Caco-2 (cell line): ENCODE results near the gene PCSK9. TPM values are rescaled to one million over a fixed set of nuclear protein-coding genes. Genes with fewer than 3 reads are reported as not detected.

Source experiments
- BruUV-seq: library from RNA; stranded (reverse); fragments of 400-500 nt; replicated peaks from 2 replicates; lab custom pipeline; 2021; lab: Mats Ljungman, UMichigan
- CTCF ChIA-PET: fragments of 300-600 bp; sonication (Branson Sonifier 250); formaldehyde crosslinking; loops from one replicate; lab custom pipeline; 2022; ENCODE audit warnings: antibody characterized with exemption; lab: Charles Lee
- POLR2A ChIA-PET: fragments of 300-600 bp; sonication (Branson Sonifier 250); formaldehyde crosslinking; loops from one replicate; lab custom pipeline; 2022; ENCODE audit warnings: antibody characterized with exemption; lab: Charles Lee
- DNase-seq, 2 experiments: peaks; one replicate each; pipeline versions ENCODE4 v3.0.0 to v3.0.0-alpha.2; 2020 to 2022
- H3K27me3 ChIP-seq: replicated peaks from 2 replicates; pipeline ENCODE4 v1.6.0; 2011; ENCODE audit warnings: low read length; ENCODE audit not compliant: control insufficient read depth, insufficient read depth
- H3K36me3 ChIP-seq: 2 replicates; pipeline ENCODE4 v1.5.1; 2011; ENCODE audit warnings: low read length; ENCODE audit not compliant: control insufficient read depth, insufficient read depth
- H3K4me1 ChIP-seq: fragments of 250-450 bp; sonication (Bioruptor Pico); 2 replicates; pipeline ENCODE4 v1.5.1; 2020; ENCODE audit warnings: mild to moderate bottlenecking
- H3K4me3 ChIP-seq: 2 replicates; pipeline ENCODE4 v1.5.1; 2011; ENCODE audit warnings: low read depth, mild to moderate bottlenecking, control low read depth, low read length
- H3K9me3 ChIP-seq: fragments of 250-450 bp; sonication (Bioruptor Pico); 2 replicates; pipeline ENCODE4 v1.5.1; 2020; ENCODE audit warnings: mild to moderate bottlenecking, moderate library complexity
- H3K27ac Mint-ChIP-seq: one replicate; pipeline ENCODE4 v1.8.0; 2022; ENCODE audit warnings: mixed read lengths; ENCODE audit not compliant: unreplicated experiment
- H3K27me3 Mint-ChIP-seq: one replicate; pipeline ENCODE4 v1.8.0; 2022; ENCODE audit warnings: mixed read lengths; ENCODE audit not compliant: insufficient read depth, unreplicated experiment
- H3K36me3 Mint-ChIP-seq: one replicate; pipeline ENCODE4 v1.8.0; 2022; ENCODE audit warnings: mild to moderate bottlenecking, mixed read lengths; ENCODE audit not compliant: insufficient read depth, unreplicated experiment
- H3K4me1 Mint-ChIP-seq: one replicate; pipeline ENCODE4 v1.8.0; 2022; ENCODE audit warnings: low read depth, mixed read lengths; ENCODE audit not compliant: unreplicated experiment
- H3K4me3 Mint-ChIP-seq: one replicate; pipeline ENCODE4 v1.8.0; 2022; ENCODE audit warnings: mild to moderate bottlenecking, moderate library complexity, mixed read lengths; ENCODE audit not compliant: unreplicated experiment
- H3K9me3 Mint-ChIP-seq: one replicate; pipeline ENCODE4 v1.8.0; 2022; ENCODE audit warnings: mixed read lengths; ENCODE audit not compliant: unreplicated experiment
- CTCF ChIP-seq, 2 experiments: fragments of 200-600 bp in 1 of 2; IDR thresholded peaks; 1 replicate in 1 of 2; 2 replicates in 1 of 2; pipeline versions ENCODE4 v1.5.1 to v1.8.0; 2011 to 2022; ENCODE audit warnings: antibody characterized with exemption in 1 of 2, control low read depth in 1 of 2, inconsistent platforms in 1 of 2, low read depth in 1 of 2, low read length in 1 of 2, mild to moderate bottlenecking in 1 of 2, moderate library complexity in 1 of 2; ENCODE audit not compliant: insufficient read depth in 1 of 2, severe bottlenecking in 1 of 2, unreplicated experiment in 1 of 2
- intact Hi-C: fragments of 100-400 bp; cut with micrococcal nuclease; formaldehyde crosslinking; loops from one replicate; pipeline ENCODE4 v1.10.0; 2022; ENCODE audit not compliant: unreplicated experiment
- total RNA-seq: library from RNA; stranded (reverse); gene quantifications from 2 replicates; pipeline ENCODE4 v1.2.3, GENCODE V29; 2022

The PCSK9 gene
- total RNA-seq, 1 experiment from 2014 or later: 29.4 TPM

GRCh38 chr1:55000110-55001085, 39.0 kb upstream of the PCSK9 start:
- no TSS peak for BruUV-seq
- Histone ChIP-seq H3K9me3 (no peaks in the 10 kb centered on the region), H3K27me3 (no peaks in the 10 kb centered on the region), H3K4me3 (no peak overlapping the region), H3K36me3 (no peaks in the 10 kb centered on the region), H3K4me1 (no peaks in the 10 kb centered on the region)
- intact Hi-C loops: no loop called here
- Mint-ChIP-seq H3K4me3 (no peak overlapping the region), H3K27me3 (peaks cover 4% of the 10 kb centered on the region), H3K4me1 (peaks cover 8% of the 10 kb centered on the region), H3K36me3 (no peaks in the 10 kb centered on the region), H3K9me3 (no peaks in the 10 kb centered on the region), H3K27ac (no peak overlapping the region)
- CTCF ChIA-PET: interaction anchor here (0.6 kb wide), 1 partner anchor 247 kb away, joined by 3 read pairs; no protein-coding TSS in a partner anchor
- TF ChIP-seq CTCF (IDR thresholded peaks at IDR 0.05; ENCODE audit: insufficient read depth in 1 of 2, low read depth in 1 of 2, low read length in 1 of 2, severe bottlenecking in 1 of 2, unreplicated experiment in 1 of 2): no peak
- DNase-seq: no peak
- POLR2A ChIA-PET: no interaction called here

DNA sequence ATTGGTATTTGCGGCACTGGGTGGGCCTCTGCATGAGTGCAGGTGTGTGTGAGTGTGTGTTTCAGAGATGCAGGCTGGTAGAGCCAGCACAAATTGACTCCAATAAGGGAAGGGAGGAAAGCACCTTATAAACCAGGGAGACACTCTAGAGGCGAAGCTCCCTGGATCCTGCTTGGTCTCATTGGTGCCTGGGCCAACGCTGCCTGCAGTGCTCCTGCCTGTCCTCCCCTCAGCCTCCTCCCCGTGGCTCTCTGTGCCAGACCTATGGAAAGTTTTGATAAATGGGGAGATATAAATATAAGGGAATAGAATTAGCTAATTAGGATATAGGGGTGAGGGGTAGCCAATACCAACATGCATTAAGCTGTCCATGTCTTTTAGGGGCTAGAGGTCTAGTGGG, 38.0 kb upstream of the PCSK9 start:
- POLR2A ChIA-PET: interaction anchor here (1.1 kb wide), 1 partner anchor 51 kb away, joined by 3 read pairs; no protein-coding TSS in a partner anchor

More for the DNA sequence above, 38.0 kb upstream of the PCSK9 start:
- CTCF ChIA-PET: interaction anchor here (0.6 kb wide), 1 partner anchor 248 kb away, joined by 3 read pairs; no protein-coding TSS in a partner anchor
- Mint-ChIP-seq H3K27me3 (no peaks in the 10 kb centered on the region), H3K4me3 (no peak overlapping the region), H3K9me3 (no peaks in the 10 kb centered on the region), H3K36me3 (no peaks in the 10 kb centered on the region), H3K27ac (no peak overlapping the region), H3K4me1 (peaks cover 4% of the 10 kb centered on the region)
- DNase-seq: no peak
- Histone ChIP-seq H3K27me3 (no peaks in the 10 kb centered on the region), H3K36me3 (no peaks in the 10 kb centered on the region), H3K4me1 (no peaks in the 10 kb centered on the region), H3K4me3 (no peak overlapping the region), H3K9me3 (no peaks in the 10 kb centered on the region)
- no peak for TF ChIP-seq CTCF (IDR thresholded peaks at IDR 0.05; ENCODE audit: insufficient read depth in 1 of 2, low read depth in 1 of 2, low read length in 1 of 2, severe bottlenecking in 1 of 2, unreplicated experiment in 1 of 2)
- BruUV-seq: no TSS peak
- intact Hi-C loops: no loop called here
